Loucy (cell line): Measurements from ENCODE around the gene ANKRD65.

Experiments
- H2AFZ ChIP-seq: fragments of 200-600 bp; sonication (generic); 2 replicates; pipeline ENCODE4 v1.6.0; 2016; ENCODE audit warnings: antibody characterized with exemption, mild to moderate bottlenecking, low read length, moderate library complexity
- H3F3A ChIP-seq: fragments of 200-600 bp; 2 replicates; pipeline ENCODE4 v1.6.0; 2016; ENCODE audit warnings: antibody characterized with exemption, low read depth, mild to moderate bottlenecking
- H3K27me3 ChIP-seq: fragments of 200-600 bp; sonication (generic); 2 replicates; pipeline ENCODE4 v1.6.1; 2014; ENCODE audit warnings: low read length, mild to moderate bottlenecking; ENCODE audit not compliant: insufficient read depth, poor library complexity, severe bottlenecking
- H3K36me3 ChIP-seq: fragments of 200-600 bp; sonication (generic); 2 replicates; pipeline ENCODE4 v1.6.1; 2016; ENCODE audit warnings: low read length; ENCODE audit not compliant: insufficient read depth
- H3K4me1 ChIP-seq: fragments of 200-600 bp; sonication (generic); 2 replicates; pipeline ENCODE4 v1.5.1; 2014; ENCODE audit warnings: low read length, mild to moderate bottlenecking; ENCODE audit not compliant: insufficient read depth, poor library complexity, severe bottlenecking
- H3K4me2 ChIP-seq: fragments of 200-600 bp; sonication (generic); 2 replicates; pipeline ENCODE4 v1.6.0; 2014; ENCODE audit warnings: antibody characterized with exemption, low read length, low read depth, mild to moderate bottlenecking; ENCODE audit not compliant: poor library complexity, severe bottlenecking
- H3K4me3 ChIP-seq: fragments of 200-600 bp; sonication (generic); 2 replicates; pipeline ENCODE4 v1.5.1; 2014; ENCODE audit warnings: low read length, mild to moderate bottlenecking, mixed read lengths; ENCODE audit not compliant: poor library complexity, severe bottlenecking
- H3K79me2 ChIP-seq: fragments of 200-600 bp; sonication (generic); 2 replicates; pipeline ENCODE4 v1.6.1; 2014; ENCODE audit warnings: low read length; ENCODE audit not compliant: insufficient read depth
- H3K9ac ChIP-seq: fragments of 200-600 bp; sonication (generic); 2 replicates; pipeline ENCODE4 v1.6.0; 2014; ENCODE audit warnings: mild to moderate bottlenecking, low read depth, low read length, moderate library complexity; ENCODE audit not compliant: poor library complexity, severe bottlenecking
- H3K9me2 ChIP-seq: fragments of 200-600 bp; sonication (generic); replicated peaks from 2 replicates; pipeline ENCODE4 v1.6.1; 2016; ENCODE audit warnings: low read depth, low read length, mixed read lengths
- H3K9me3 ChIP-seq: fragments of 200-600 bp; sonication (generic); 2 replicates; pipeline ENCODE4 v1.6.1; 2014; ENCODE audit warnings: mild to moderate bottlenecking, antibody characterized with exemption, low read length, low read depth; ENCODE audit not compliant: insufficient read depth
- H4K20me1 ChIP-seq: fragments of 200-600 bp; sonication (generic); 2 replicates; pipeline ENCODE4 v1.6.0; 2014; ENCODE audit warnings: antibody characterized with exemption, low read length, mild to moderate bottlenecking; ENCODE audit not compliant: insufficient read depth, poor library complexity, severe bottlenecking
- EZH2phosphoT487 ChIP-seq: fragments of 200-600 bp; IDR thresholded peaks from 2 replicates; pipeline ENCODE4 v1.6.1; 2018; ENCODE audit warnings: antibody characterized with exemption, mild to moderate bottlenecking, moderate library complexity, borderline replicate concordance
- TF ChIP-seq, protein P1 (sequence below): fragments of 200-600 bp; sonication (generic); conservative IDR thresholded peaks from 2 replicates; pipeline ENCODE4 v1.5.1; 2014; ENCODE audit warnings: mild to moderate bottlenecking, antibody characterized with exemption, low read length

The ANKRD65 gene

DNA sequence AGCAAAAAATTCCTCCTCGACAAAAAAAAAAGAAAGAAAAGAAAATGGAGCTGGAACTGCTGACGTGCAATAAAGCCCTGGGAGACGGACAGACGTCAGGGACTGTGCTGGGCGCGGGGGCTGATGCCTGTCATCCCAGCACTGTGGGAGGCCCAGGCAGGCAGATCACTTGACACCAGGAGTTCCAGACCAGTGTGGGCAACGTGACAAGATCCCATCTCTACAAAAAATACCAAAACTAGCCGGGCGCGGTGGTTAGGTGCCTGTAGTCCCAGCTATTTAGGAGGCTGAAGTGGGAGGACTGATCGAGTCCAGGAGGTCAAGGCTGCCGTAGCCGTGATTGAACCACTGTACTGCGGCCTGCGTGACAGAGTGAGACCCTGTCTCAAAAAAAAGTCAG is 3.6 kb upstream of the ANKRD65 start:
- Histone ChIP-seq H2AFZ (no peak overlapping the region), H3K9ac (no peak overlapping the region), H3K27me3 (no peaks in the 10 kb centered on the region), H3F3A (no peaks in the 10 kb centered on the region), H3K4me1 (peaks cover 11% of the 10 kb centered on the region), H3K36me3 (no peaks in the 10 kb centered on the region), H3K79me2 (no peaks in the 10 kb centered on the region), H4K20me1 (no peaks in the 10 kb centered on the region), H3K4me2 (no peak overlapping the region), H3K9me3 (no peaks in the 10 kb centered on the region), H3K4me3 (no peak overlapping the region), H3K9me2 (no peaks in the 10 kb centered on the region)
- TF ChIP-seq EZH2phosphoT487, result no peak
- TF ChIP-seq, protein P1, sequence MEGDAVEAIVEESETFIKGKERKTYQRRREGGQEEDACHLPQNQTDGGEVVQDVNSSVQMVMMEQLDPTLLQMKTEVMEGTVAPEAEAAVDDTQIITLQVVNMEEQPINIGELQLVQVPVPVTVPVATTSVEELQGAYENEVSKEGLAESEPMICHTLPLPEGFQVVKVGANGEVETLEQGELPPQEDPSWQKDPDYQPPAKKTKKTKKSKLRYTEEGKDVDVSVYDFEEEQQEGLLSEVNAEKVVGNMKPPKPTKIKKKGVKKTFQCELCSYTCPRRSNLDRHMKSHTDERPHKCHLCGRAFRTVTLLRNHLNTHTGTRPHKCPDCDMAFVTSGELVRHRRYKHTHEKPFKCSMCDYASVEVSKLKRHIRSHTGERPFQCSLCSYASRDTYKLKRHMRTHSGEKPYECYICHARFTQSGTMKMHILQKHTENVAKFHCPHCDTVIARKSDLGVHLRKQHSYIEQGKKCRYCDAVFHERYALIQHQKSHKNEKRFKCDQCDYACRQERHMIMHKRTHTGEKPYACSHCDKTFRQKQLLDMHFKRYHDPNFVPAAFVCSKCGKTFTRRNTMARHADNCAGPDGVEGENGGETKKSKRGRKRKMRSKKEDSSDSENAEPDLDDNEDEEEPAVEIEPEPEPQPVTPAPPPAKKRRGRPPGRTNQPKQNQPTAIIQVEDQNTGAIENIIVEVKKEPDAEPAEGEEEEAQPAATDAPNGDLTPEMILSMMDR, result no peak

DNA sequence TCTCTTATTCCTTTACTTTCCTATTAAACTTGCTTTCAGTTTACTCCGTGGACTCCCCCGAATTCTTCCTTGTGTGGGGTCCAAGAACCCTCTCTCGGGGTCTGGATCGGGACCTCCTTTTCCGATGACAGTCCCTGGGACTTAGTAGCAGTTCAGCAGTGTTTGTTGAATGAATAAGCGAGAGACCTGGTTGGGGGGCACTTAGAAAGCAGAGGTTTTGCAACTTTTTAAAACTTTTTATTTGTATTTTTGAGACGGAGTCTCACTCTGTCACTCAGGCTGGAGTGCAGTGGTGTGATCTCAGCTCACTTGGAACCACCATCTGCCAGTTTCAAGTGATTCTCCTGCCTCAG is 2.1 kb upstream of the ANKRD65 start:
- peaks cover 11% of the 10 kb centered on the region for H3K4me1 ChIP-seq

DNA sequence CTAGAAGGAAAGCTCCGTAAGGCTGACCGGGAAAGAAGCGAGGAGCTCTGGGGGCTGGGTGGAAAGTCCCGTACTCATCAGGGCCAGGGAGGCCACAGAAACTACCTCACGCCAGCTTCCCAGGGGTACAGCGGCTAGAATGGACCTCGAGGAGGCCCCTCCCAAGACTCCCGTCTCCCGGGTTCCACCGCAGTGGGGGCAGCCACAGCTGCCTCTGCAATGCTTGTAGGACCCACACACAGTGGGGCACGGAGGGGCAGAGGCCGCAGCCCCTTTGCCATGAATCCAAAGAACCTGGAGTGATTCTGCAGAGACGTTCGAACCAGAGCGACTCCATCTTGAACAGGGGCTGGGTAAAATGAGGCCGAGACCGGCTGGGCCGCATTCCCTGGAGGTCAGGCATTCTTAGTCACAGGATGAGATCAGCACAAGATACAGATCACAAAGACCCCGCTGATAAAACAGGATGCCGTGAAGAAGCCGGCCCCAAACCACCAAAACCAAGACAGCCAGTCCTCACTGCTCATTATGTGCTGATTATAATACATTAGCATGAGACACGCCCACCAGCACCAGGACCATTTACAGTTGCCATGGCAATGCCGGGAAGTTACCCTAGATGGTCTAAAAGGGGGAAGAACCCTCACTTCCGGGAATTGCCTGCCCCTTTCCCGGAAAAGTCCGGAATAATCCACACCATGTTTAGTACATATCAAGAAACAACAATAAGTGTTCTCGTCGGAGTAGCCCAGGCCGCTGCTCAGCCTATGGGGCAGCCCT is 1.6 kb upstream of the ANKRD65 start:
- Histone ChIP-seq H3K4me2 (no peak overlapping the region), H3K9ac (no peak overlapping the region), H3K79me2 (no peaks in the 10 kb centered on the region), H3F3A (no peaks in the 10 kb centered on the region), H3K36me3 (no peaks in the 10 kb centered on the region), H3K4me3 (no peak overlapping the region), H3K9me3 (no peaks in the 10 kb centered on the region), H3K9me2 (no peaks in the 10 kb centered on the region), H2AFZ (no peak overlapping the region), H4K20me1 (no peaks in the 10 kb centered on the region), H3K4me1 (peaks cover 11% of the 10 kb centered on the region), H3K27me3 (no peaks in the 10 kb centered on the region)
- TF ChIP-seq, protein P1, result no peak

More for the DNA sequence above, 2.1 kb upstream of the ANKRD65 start:
- H3K9me2 ChIP-seq, result no peaks in the 10 kb centered on the region
- H3K9me3 ChIP-seq, result no peaks in the 10 kb centered on the region
- H2AFZ ChIP-seq, result no peak overlapping the region
- no peaks in the 10 kb centered on the region for H3K36me3 ChIP-seq
- no peak for TF ChIP-seq EZH2phosphoT487
- TF ChIP-seq, protein P1, result no peak
- no peaks in the 10 kb centered on the region for H4K20me1 ChIP-seq
- no peak overlapping the region for H3K4me3 ChIP-seq
- no peaks in the 10 kb centered on the region for H3K79me2 ChIP-seq
- H3K27me3 ChIP-seq, result no peaks in the 10 kb centered on the region
- H3F3A ChIP-seq, result no peaks in the 10 kb centered on the region
- no peak overlapping the region for H3K9ac ChIP-seq
- H3K4me2 ChIP-seq, result no peak overlapping the region
